ENCODE measurements around the gene RAB11FIP3. TPM values are rescaled to one million over a fixed set of nuclear protein-coding genes. Genes with fewer than 3 reads are reported as not detected.

RAB11FIP3 gene
- polyA plus RNA-seq, 1 of the 3 experiments (the other 2 are of a cell fraction), result 24.8 TPM

GRCh38 chr16:565419-566330, 140.2 kb downstream of the RAB11FIP3 start:
- peaks cover 8% of the 10 kb centered on the region; the same call in 1 of the 2 replicates for H3K79me2 ChIP-seq (ENCODE audit: insufficient read depth)
- peak; percentile 98 for DNase-seq
- no peak overlapping the region for H3K9ac ChIP-seq
- H4K20me1 ChIP-seq (ENCODE audit: insufficient read depth), result no peaks in the 10 kb centered on the region
- H2AFZ ChIP-seq (ENCODE audit: low read depth), result peak overlapping the region; percentile 68; the same call in 1 of the 2 replicates
- no peaks in the 10 kb centered on the region for H3F3A ChIP-seq (replicated peaks; ENCODE audit: insufficient read depth)
- 43% methylated on average over 23 of the region's 35 CpGs for WGBS (ENCODE audit: low lambda C conversion rate)
- peak overlapping the region; percentile 57; the same call in 1 of the 2 replicates for H3K4me2 ChIP-seq
- peaks cover 11 to 50% of the 10 kb centered on the region in 2 experiments; a peak in 2 of 4 replicates for H3K4me1 ChIP-seq (ENCODE audit: control insufficient read depth in 1 of 2, insufficient read depth in 2 of 2, low read depth in 1 of 2, low read length in 1 of 2)
- H3K36me3 ChIP-seq (replicated peaks in 1 of 2; ENCODE audit: control insufficient read depth in 1 of 2, insufficient read depth in 2 of 2, low read length in 1 of 2), result no peaks in the 10 kb centered on the region
- no peaks in the 10 kb centered on the region for H3K9me3 ChIP-seq
- no peaks in the 10 kb centered on the region for H3K9me2 ChIP-seq
- CTCF ChIA-PET, result interaction anchor here (0.8 to 1.5 kb wide), 6 partner anchors 9 to 385 kb away, joined by 3 to 6 read pairs (median 3); partner anchors contain the start of gene HBQ1
- peaks cover 11% of the 10 kb centered on the region for H3K27me3 ChIP-seq (ENCODE audit: insufficient read depth)
- POLR2A ChIA-PET, result interaction anchor here (0.9 to 2.0 kb wide), 10 partner anchors 9 to 185 kb away, joined by 3 to 12 read pairs (median 4); partner anchors contain the start of gene CAPN15
- H3K4me3 ChIP-seq (ENCODE audit: low read depth in 2 of 2, low read length in 1 of 2), result no peak overlapping the region; a peak in 1 of 4 replicates
- H3K27ac ChIP-seq (ENCODE audit: low read depth in 2 of 2, low read length in 1 of 2), result peak overlapping the region in 1 of 2 experiments; percentile 95; a peak in 2 of 4 replicates
- TF ChIP-seq REST (IDR thresholded peaks at IDR 0.05; ENCODE audit: low read depth, low read length) (no peak), USF1 (IDR thresholded peaks at IDR 0.05; ENCODE audit: borderline replicate concordance, low read depth) (no peak), FOSL2 (IDR thresholded peaks at IDR 0.05; ENCODE audit: borderline replicate concordance, low read depth) (no peak), YY1 (IDR thresholded peaks at IDR 0.05; ENCODE audit: low read depth) (no peak), NFIC (IDR thresholded peaks at IDR 0.05; ENCODE audit: borderline replicate concordance) (0 out of 2 replicates have a peak, but pooled peaks have one; percentile 28), ZBTB33 (IDR thresholded peaks at IDR 0.05; ENCODE audit: borderline replicate concordance, low read depth) (no peak), CHD2 (IDR thresholded peaks at IDR 0.05; ENCODE audit: low read length, partially characterized antibody) (peak; percentile 79), GATA2 (CRISPR knock-in tag; IDR thresholded peaks at IDR 0.05) (peak; percentile 98), MEF2A (IDR thresholded peaks at IDR 0.05; ENCODE audit: borderline replicate concordance, low read depth) (no peak), SMC3 (IDR thresholded peaks at IDR 0.05; ENCODE audit: low read depth, low read length) (no peak), GABPA (IDR thresholded peaks at IDR 0.05; ENCODE audit: low read depth) (no peak), ELF1 (IDR thresholded peaks at IDR 0.05) (no peak), MXI1 (IDR thresholded peaks at IDR 0.05; ENCODE audit: low read depth, low read length) (peak; percentile 71; the same call in 1 of the 2 replicates), MAX (IDR thresholded peaks at IDR 0.05; ENCODE audit: low read depth) (no peak), IRF3 (IDR thresholded peaks at IDR 0.05; ENCODE audit: low read depth, low read length) (no peak), EZH2phosphoT487 (IDR thresholded peaks at IDR 0.05; ENCODE audit: borderline replicate concordance, low read depth) (no peak), RCOR1 (IDR thresholded peaks at IDR 0.05; ENCODE audit: low read length) (peak; percentile 62; the same call in 1 of the 2 replicates), EP300 (IDR thresholded peaks at IDR 0.05; ENCODE audit: borderline replicate concordance in 1 of 2, low read depth in 1 of 2, low read length in 1 of 2) (peak in 1 of 2 experiments; percentile 66; a peak in 1 of 4 replicates), FOXM1 (IDR thresholded peaks at IDR 0.05; ENCODE audit: low read depth) (no peak), TEAD4 (IDR thresholded peaks at IDR 0.05; ENCODE audit: borderline replicate concordance, insufficient read depth) (no peak), TCF12 (IDR thresholded peaks at IDR 0.05) (no peak), RXRA (IDR thresholded peaks at IDR 0.05; ENCODE audit: borderline replicate concordance, low read depth) (no peak), POLR2AphosphoS5 (IDR thresholded peaks at IDR 0.05; ENCODE audit: low read depth, low read length) (no peak), FOXJ3 (CRISPR knock-in tag; IDR thresholded peaks at IDR 0.05) (peak; percentile 62)
